K562 (cell line): ENCODE measurements around the gene RHOB. TPM values are rescaled to one million over a fixed set of nuclear protein-coding genes. Genes with fewer than 3 reads are reported as not detected.

ENCODE experiments used
- ATAC-seq: fragments of 200-7000 bp; cut with Tn5 transposase; 3 replicates; pipeline ENCODE4 v1.9.1; 2020; ENCODE audit warnings: moderate library complexity
- BruUV-seq: library from RNA; stranded (reverse); fragments of 400-500 nt; replicated peaks from 2 replicates; lab custom pipeline; 2021; lab: Mats Ljungman, UMichigan
- CTCF ChIA-PET: fragments of 300-600 bp; formaldehyde crosslinking; extraction: SDS; loops from one replicate; lab custom pipeline; 2021; ENCODE audit warnings: low intra/inter-chr PET ratio; lab: Yijun Ruan, JAX
- POLR2A ChIA-PET: fragments of 300-600, 350-650 bp; sonication (Branson Sonifier 250); formaldehyde crosslinking; extraction: SDS; loops from one replicate; lab custom pipeline; 2021; ENCODE audit warnings: antibody characterized with exemption, inconsistent platforms; lab: Yijun Ruan, JAX
- DNase-seq, 4 experiments: peaks; one replicate each; pipeline versions ENCODE4 v3.0.0 to v3.0.0-alpha.2; 2011 to 2018; ENCODE audit warnings: low spot score in 3 of 4, mixed read lengths in 3 of 4; ENCODE audit errors: extremely low read depth in 1 of 4
- FAIRE-seq: peaks from 2 replicates; lab custom pipeline; 2011; peaks lifted over from hg19 to GRCh38; lab: Jason Lieb, UNC
- H2AFZ ChIP-seq: 2 replicates; pipeline ENCODE4 v1.6.0; 2011; ENCODE audit warnings: low read depth, low read length, control low read depth, inconsistent platforms
- H3K27ac ChIP-seq: fragments of 200-600 bp; 3 replicates; pipeline ENCODE4 v1.8.0; 2011; ENCODE audit warnings: low read depth, mild to moderate bottlenecking, control low read depth, inconsistent platforms, low read length, moderate library complexity, mixed read lengths; ENCODE audit errors: extremely low read depth
- H3K27me3 ChIP-seq, 2 experiments: fragments of 300-600 bp in 1 of 2; 2 replicates in 1 of 2; 3 replicates in 1 of 2; pipeline versions ENCODE4 v1.6.0 to v1.8.0; 2011; ENCODE audit warnings: inconsistent platforms in 2 of 2, low read length in 2 of 2, mild to moderate bottlenecking in 1 of 2, mixed read lengths in 1 of 2, moderate library complexity in 1 of 2; ENCODE audit not compliant: control insufficient read depth in 2 of 2, insufficient read depth in 2 of 2
- H3K36me3 ChIP-seq: fragments of 300-600 bp; 3 replicates; pipeline ENCODE4 v1.8.0; 2011; ENCODE audit warnings: mild to moderate bottlenecking, low read length, inconsistent platforms; ENCODE audit not compliant: control insufficient read depth, insufficient read depth
- H3K4me1 ChIP-seq, 2 experiments: fragments of 200-600 bp in 1 of 2; replicated peaks in 1 of 2; 2 replicates in 1 of 2; 3 replicates in 1 of 2; pipeline versions ENCODE4 v1.5.1 to v1.8.0; 2011; ENCODE audit warnings: inconsistent platforms in 2 of 2, low read length in 2 of 2, mild to moderate bottlenecking in 1 of 2, mixed read lengths in 1 of 2, moderate library complexity in 1 of 2; ENCODE audit not compliant: control insufficient read depth in 2 of 2, insufficient read depth in 2 of 2
- H3K4me2 ChIP-seq: 2 replicates; pipeline ENCODE4 v1.6.1; 2011; ENCODE audit warnings: low read length, control low read depth, inconsistent platforms, mixed read lengths; ENCODE audit not compliant: insufficient read depth
- H3K4me3 ChIP-seq: fragments of 200-600 bp; sonication (generic), shearing (Covaris generic); 2 replicates; pipeline ENCODE4 v1.5.1; 2016; ENCODE audit warnings: control low read depth, inconsistent platforms
- H3K79me2 ChIP-seq: fragments of 200-600 bp; 3 replicates; pipeline ENCODE4 v1.8.0; 2011; ENCODE audit warnings: low read length, inconsistent platforms; ENCODE audit not compliant: control insufficient read depth, insufficient read depth
- H3K9ac ChIP-seq, 2 experiments: 2 replicates each; pipeline versions ENCODE4 v1.6.0 to v1.6.1; 2011; ENCODE audit warnings: low read depth in 2 of 2, low read length in 2 of 2, control low read depth in 1 of 2, inconsistent platforms in 1 of 2, mild to moderate bottlenecking in 1 of 2, mixed read lengths in 1 of 2; ENCODE audit not compliant: insufficient read depth in 1 of 2
- H3K9me1 ChIP-seq: one replicate; pipeline ENCODE4 v1.6.0; 2011; ENCODE audit warnings: inconsistent platforms, mild to moderate bottlenecking, low read length, moderate library complexity; ENCODE audit not compliant: control insufficient read depth, insufficient read depth
- H3K9me3 ChIP-seq: replicated peaks from 2 replicates; pipeline ENCODE4 v1.5.1; 2011; ENCODE audit warnings: low read depth, low read length, inconsistent platforms; ENCODE audit not compliant: control insufficient read depth, insufficient read depth
- H4K20me1 ChIP-seq: replicated peaks from 2 replicates; pipeline ENCODE4 v1.6.1; 2011; ENCODE audit warnings: low read length, inconsistent platforms, mixed read lengths; ENCODE audit not compliant: control insufficient read depth, insufficient read depth
- ETV6 ChIP-seq, 3 experiments: fragments of 150-350 bp in 1 of 3; sonication (generic) in 1 of 3; formaldehyde crosslinking in 1 of 3; IDR thresholded peaks; 2 replicates each; pipeline versions ENCODE4 v1.6.1 to v1.8.0; 2014 to 2022; ENCODE audit warnings: borderline replicate concordance in 2 of 3, low read depth in 2 of 3, antibody characterized with exemption in 1 of 3, low read length in 1 of 3, mild to moderate bottlenecking in 1 of 3, missing genetic modification reagents in 1 of 3
- FOSL1 ChIP-seq: fragments of 200-800 bp; sonication (Bioruptor generic); conservative IDR thresholded peaks from 2 replicates; pipeline ENCODE4 v1.6.1; 2016; ENCODE audit warnings: missing genetic modification characterization, missing compliant biosample characterization
- HNRNPUL1 ChIP-seq: fragments of 200-400 bp; formaldehyde crosslinking; IDR thresholded peaks from 2 replicates; pipeline ENCODE4 v1.6.1; 2017; ENCODE audit warnings: low read length
- MCM3 ChIP-seq: fragments of 450-650 bp; IDR thresholded peaks from 2 replicates; pipeline ENCODE4 v1.6.1; 2016
- NONO ChIP-seq, 2 experiments: fragments of 200-400 bp in 1 of 2; fragments of 450-650 bp in 1 of 2; formaldehyde crosslinking in 1 of 2; IDR thresholded peaks; 2 replicates each; pipeline ENCODE4 v1.6.1; 2017; ENCODE audit warnings: low read depth in 2 of 2, mild to moderate bottlenecking in 2 of 2, moderate library complexity in 2 of 2, low read length in 1 of 2
- ZEB2 ChIP-seq: fragments of 450-650 bp; IDR thresholded peaks from 2 replicates; pipeline ENCODE4 v1.6.1; 2016
- WGBS: fragments of 100-300 bp; shearing (Covaris generic); methylation state at CpG from one replicate; pipeline ENCODE4 v1.1.6; 2016; ENCODE audit warnings: low coverage, mixed read lengths; ENCODE audit not compliant: insufficient coverage; ENCODE audit errors: missing lambda C conversion rate; 5-methylcytosine and 5-hydroxymethylcytosine counted together
- in situ Hi-C: fragments of 300-500 bp; cut with MboI; formaldehyde crosslinking; loops from 4 replicates; pipeline ENCODE4 v1.15.0; 2018; ENCODE audit warnings: inconsistent platforms, mixed read lengths
- intact Hi-C: fragments of 100-400 bp; cut with micrococcal nuclease; formaldehyde crosslinking; loops from 2 replicates; pipeline ENCODE4 v1.14.2; 2022
- polyA plus RNA-seq, 8 experiments: library from polyadenylated mRNA; depleted of rRNA in 4 of 8; stranded (reverse) in 5 of 8; unstranded in 3 of 8; fragments of >200 nt; fragmentation: Nextera tagmentation in 2 of 8; fragmentation: Illumina TruSeq in 1 of 8; extraction: Ambion mirVana in 2 of 8; extraction: Trizol in 1 of 8; gene quantifications; 2 replicates each; pipeline versions ENCODE4 v1.2.1 to v1.2.3, GENCODE V29; 2011 to 2014; ENCODE audit warnings: inconsistent platforms in 1 of 8, missing spikeins in 1 of 8
- total RNA-seq, 7 experiments: library from RNA; depleted of rRNA in 6 of 7; stranded (reverse); fragments of >200 nt in 6 of 7; fragmentation: Illumina TruSeq in 2 of 7; extraction: Trizol in 2 of 7; gene quantifications; 2 replicates each; pipeline versions ENCODE4 v1.2.1 to v1.2.3, GENCODE V29; 2011 to 2021; ENCODE audit warnings: low replicate concordance in 1 of 7
- TF ChIP-seq, protein P1 (sequence below): fragments of 250-450 bp; sonication (Bioruptor Pico); IDR thresholded peaks from 2 replicates; pipeline ENCODE4 v1.4.0; 2020

The RHOB gene
- total and polyA plus RNA-seq, 9 of the 15 experiments (the other 6 are each of a cell fraction or from before 2014, with no cell fraction given) = 0.07 to 4.8 (median 1.1) TPM

DNA sequence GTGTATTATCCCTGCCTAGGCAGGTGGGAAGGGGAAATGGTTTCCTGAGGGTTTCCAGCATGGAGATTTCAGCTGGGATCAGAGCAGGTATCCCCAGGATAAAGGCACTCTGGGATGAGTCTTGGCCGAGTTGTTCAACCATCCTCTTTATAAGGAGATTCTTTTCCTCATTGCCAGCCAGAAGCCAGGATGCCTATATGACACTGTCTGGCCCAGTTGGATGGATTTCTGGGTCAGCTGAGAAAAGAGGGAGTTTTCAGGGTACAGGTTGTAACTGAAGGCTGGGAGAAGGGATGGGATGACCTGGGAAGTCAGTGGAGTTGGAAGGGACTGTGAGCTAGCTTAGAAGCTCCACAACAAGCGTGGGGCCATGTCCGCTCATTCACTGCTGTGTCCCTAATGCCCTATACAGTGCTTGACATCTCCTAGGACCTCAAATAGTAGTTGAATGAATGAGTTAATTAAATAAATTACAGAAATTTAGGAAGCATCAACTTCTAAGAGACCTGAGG lies 8.3 kb downstream of the RHOB start:
- Histone ChIP-seq H3K4me3 (no peak overlapping the region), H3K4me2 (no peak overlapping the region), H2AFZ (no peak overlapping the region), H3K27me3 (peaks cover 4 to 8% of the 10 kb centered on the region in 2 experiments; a peak in 3 of 5 replicates), H3K9me1 (no peaks in the 10 kb centered on the region), H3K27ac (no peak overlapping the region), H3K79me2 (no peaks in the 10 kb centered on the region), H3K36me3 (no peaks in the 10 kb centered on the region), H4K20me1 (no peaks in the 10 kb centered on the region), H3K9ac (no peak overlapping the region), H3K4me1 (no peaks in the 10 kb centered on the region; a peak in 1 of 5 replicates), H3K9me3 (no peaks in the 10 kb centered on the region)
- ChIA-PET CTCF (no interaction called here), POLR2A (interaction anchor here (0.5 to 1.2 kb wide), 4 partner anchors 8 to 459 kb away, joined by 3 to 9 read pairs (median 4); partner anchors contain the start of gene RHOB)
- FAIRE-seq (no peak), ATAC-seq (no peak), DNase-seq (no peak)
- in situ Hi-C loops (no loop called here), intact Hi-C loops (no loop called here)
- no TSS peak for BruUV-seq
- TF ChIP-seq HNRNPUL1 (no peak), ZEB2 (no peak), FOSL1 (tag) (no peak), MCM3 (no peak), NONO (IDR thresholded peaks at IDR 0.05; ENCODE audit: low read depth in 2 of 2, low read length in 1 of 2) (no peak), ETV6 (IDR thresholded peaks at IDR 0.05; ENCODE audit: borderline replicate concordance in 1 of 2, low read depth in 2 of 2, low read length in 1 of 2) (no peak), ETV6 (CRISPR knock-in tag; IDR thresholded peaks at IDR 0.05; ENCODE audit: borderline replicate concordance) (no peak)
- TF ChIP-seq, protein P1, sequence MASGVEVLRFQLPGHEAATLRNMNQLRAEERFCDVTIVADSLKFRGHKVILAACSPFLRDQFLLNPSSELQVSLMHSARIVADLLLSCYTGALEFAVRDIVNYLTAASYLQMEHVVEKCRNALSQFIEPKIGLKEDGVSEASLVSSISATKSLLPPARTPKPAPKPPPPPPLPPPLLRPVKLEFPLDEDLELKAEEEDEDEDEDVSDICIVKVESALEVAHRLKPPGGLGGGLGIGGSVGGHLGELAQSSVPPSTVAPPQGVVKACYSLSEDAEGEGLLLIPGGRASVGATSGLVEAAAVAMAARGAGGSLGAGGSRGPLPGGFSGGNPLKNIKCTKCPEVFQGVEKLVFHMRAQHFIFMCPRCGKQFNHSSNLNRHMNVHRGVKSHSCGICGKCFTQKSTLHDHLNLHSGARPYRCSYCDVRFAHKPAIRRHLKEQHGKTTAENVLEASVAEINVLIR (CRISPR knock-in tag) = no peak
- WGBS = 13% methylated on average over 3 of the region's 3 CpGs
